ACC112 (cell line): Measurements from ENCODE around the gene RCE1.

ENCODE experiments used
- H2AFZ ChIP-seq: fragments of 200-600 bp; sonication (generic); one replicate; pipeline ENCODE4 v1.6.0; 2017; ENCODE audit warnings: antibody characterized with exemption, low read length; ENCODE audit not compliant: unreplicated experiment
- H3K27ac ChIP-seq: fragments of 200-600 bp; sonication (generic); 2 replicates; pipeline ENCODE4 v1.5.1; 2014; ENCODE audit warnings: low read depth, mild to moderate bottlenecking, antibody characterized with exemption, low read length, moderate library complexity
- H3K27me3 ChIP-seq: fragments of 200-600 bp; sonication (generic); 2 replicates; pipeline ENCODE4 v1.6.1; 2014; ENCODE audit warnings: mild to moderate bottlenecking, antibody characterized with exemption, low read length, moderate library complexity, mixed read lengths; ENCODE audit not compliant: insufficient read depth
- H3K36me3 ChIP-seq: fragments of 200-600 bp; sonication (generic); 2 replicates; pipeline ENCODE4 v1.6.1; 2016; ENCODE audit warnings: mild to moderate bottlenecking, antibody characterized with exemption, low read length, moderate library complexity, mixed read lengths; ENCODE audit not compliant: insufficient read depth
- H3K4me1 ChIP-seq: fragments of 200-600 bp; sonication (generic); one replicate; pipeline ENCODE4 v1.6.1; 2016; ENCODE audit warnings: low read length, mixed read lengths; ENCODE audit not compliant: insufficient read depth, unreplicated experiment, control insufficient read depth
- H3K4me3 ChIP-seq: fragments of 200-600 bp; sonication (generic); 2 replicates; pipeline ENCODE4 v1.5.1; 2014; ENCODE audit warnings: mild to moderate bottlenecking, low read depth, low read length
- H3K79me2 ChIP-seq: fragments of 200-600 bp; sonication (generic); one replicate; pipeline ENCODE4 v1.6.0; 2016; ENCODE audit warnings: low read length; ENCODE audit not compliant: control insufficient read depth, unreplicated experiment, insufficient read depth

The RCE1 gene

GRCh38 chr11:66845143-66845875 lies 2.1 kb downstream of the RCE1 start:
- H2AFZ ChIP-seq, result no peak overlapping the region
- no peak overlapping the region for H3K27ac ChIP-seq
- peaks cover 45% of the 10 kb centered on the region for H3K79me2 ChIP-seq
- peaks cover 32% of the 10 kb centered on the region for H3K4me1 ChIP-seq
- H3K4me3 ChIP-seq, result no peak overlapping the region; the same call in 1 of the 2 replicates
- peaks cover 3% of the 10 kb centered on the region; the same call in 1 of the 2 replicates for H3K36me3 ChIP-seq
- no peaks in the 10 kb centered on the region for H3K27me3 ChIP-seq

- Histone ChIP-seq H3K27ac (no peak overlapping the region), H3K4me3 (no peak overlapping the region), H2AFZ (no peak overlapping the region), H3K4me1 (peaks cover 27% of the 10 kb centered on the region), H3K36me3 (peaks cover 3% of the 10 kb centered on the region; the same call in 1 of the 2 replicates), H3K27me3 (no peaks in the 10 kb centered on the region), H3K79me2 (peaks cover 43% of the 10 kb centered on the region)
These were observed 2.6 kb downstream of the RCE1 start for GRCh38 chr11:66845876-66846212.

GRCh38 chr11:66846671-66847091 lies 3.4 kb downstream of the RCE1 start:
- Histone ChIP-seq H3K27ac (peak overlapping the region; percentile 48; the same call in 1 of the 2 replicates), H3K36me3 (peaks cover 3% of the 10 kb centered on the region; the same call in 1 of the 2 replicates), H3K4me3 (no peak overlapping the region)

GRCh38 chr11:66847461-66848232 lies 4.4 kb downstream of the RCE1 start:
- no peak overlapping the region for H3K27ac ChIP-seq
- H3K4me3 ChIP-seq, result no peak overlapping the region
- peaks cover 20% of the 10 kb centered on the region for H3K4me1 ChIP-seq
- H3K27me3 ChIP-seq, result no peaks in the 10 kb centered on the region
- peaks cover 29% of the 10 kb centered on the region for H3K79me2 ChIP-seq
- H2AFZ ChIP-seq, result no peak overlapping the region
- peaks cover 3% of the 10 kb centered on the region; the same call in 1 of the 2 replicates for H3K36me3 ChIP-seq

More at GRCh38 chr11:66846671-66847091, 3.4 kb downstream of the RCE1 start:
- Histone ChIP-seq H3K27me3 (no peaks in the 10 kb centered on the region), H2AFZ (no peak overlapping the region), H3K79me2 (peaks cover 38% of the 10 kb centered on the region), H3K4me1 (peaks cover 26% of the 10 kb centered on the region)

- H3K27ac ChIP-seq, result no peak overlapping the region
- no peak overlapping the region for H2AFZ ChIP-seq
- peaks cover 3% of the 10 kb centered on the region; the same call in 1 of the 2 replicates for H3K36me3 ChIP-seq
- H3K27me3 ChIP-seq, result no peaks in the 10 kb centered on the region
- peaks cover 20% of the 10 kb centered on the region for H3K4me1 ChIP-seq
- no peak overlapping the region for H3K4me3 ChIP-seq
- peaks cover 18% of the 10 kb centered on the region for H3K79me2 ChIP-seq
These were observed 5.6 kb downstream of the RCE1 start for GRCh38 chr11:66848671-66849500.

GRCh38 chr11:66849501-66850234 lies 6.4 kb downstream of the RCE1 start:
- no peak overlapping the region for H3K4me3 ChIP-seq
- peaks cover 3% of the 10 kb centered on the region; the same call in 1 of the 2 replicates for H3K36me3 ChIP-seq
- H2AFZ ChIP-seq, result no peak overlapping the region
- peaks cover 10% of the 10 kb centered on the region for H3K79me2 ChIP-seq
- H3K27ac ChIP-seq, result no peak overlapping the region
- H3K27me3 ChIP-seq, result no peaks in the 10 kb centered on the region
- H3K4me1 ChIP-seq, result peaks cover 13% of the 10 kb centered on the region

GRCh38 chr11:66850235-66850587 lies 7.0 kb downstream of the RCE1 start:
- Histone ChIP-seq H3K36me3 (peaks cover 3% of the 10 kb centered on the region; the same call in 1 of the 2 replicates), H2AFZ (no peak overlapping the region), H3K79me2 (peaks cover 5% of the 10 kb centered on the region)

GRCh38 chr11:66850588-66851238 lies 7.5 kb downstream of the RCE1 start:
- peaks cover 3% of the 10 kb centered on the region; the same call in 1 of the 2 replicates for H3K36me3 ChIP-seq
- no peak overlapping the region for H2AFZ ChIP-seq
- peaks cover 17% of the 10 kb centered on the region for H3K4me1 ChIP-seq
- no peaks in the 10 kb centered on the region for H3K27me3 ChIP-seq
- no peak overlapping the region for H3K27ac ChIP-seq
- H3K4me3 ChIP-seq, result no peak overlapping the region
- H3K79me2 ChIP-seq, result peaks cover under 1% of the 10 kb centered on the region

More at GRCh38 chr11:66850235-66850587, 7.0 kb downstream of the RCE1 start:
- Histone ChIP-seq H3K27me3 (no peaks in the 10 kb centered on the region), H3K4me1 (peaks cover 13% of the 10 kb centered on the region), H3K27ac (no peak overlapping the region), H3K4me3 (no peak overlapping the region)

- H3K36me3 ChIP-seq, result peaks cover 3% of the 10 kb centered on the region; the same call in 1 of the 2 replicates
- no peak overlapping the region for H3K4me3 ChIP-seq
- H3K4me1 ChIP-seq, result peaks cover 14% of the 10 kb centered on the region
- no peak overlapping the region for H2AFZ ChIP-seq
- H3K27me3 ChIP-seq, result no peaks in the 10 kb centered on the region
- H3K27ac ChIP-seq, result no peak overlapping the region
- no peaks in the 10 kb centered on the region for H3K79me2 ChIP-seq
These were observed 8.0 kb downstream of the RCE1 start for GRCh38 chr11:66851239-66851596.
